GM18909 (cell line): ENCODE data around the gene FGFR2.

Experiments used
- ATAC-seq: cut with Tn5 transposase; IDR thresholded peaks from one replicate; pipeline ENCODE4 v1.9.1; 2021; ENCODE audit warnings: mild to moderate bottlenecking; ENCODE audit not compliant: unreplicated experiment, poor library complexity

The FGFR2 gene

DNA sequence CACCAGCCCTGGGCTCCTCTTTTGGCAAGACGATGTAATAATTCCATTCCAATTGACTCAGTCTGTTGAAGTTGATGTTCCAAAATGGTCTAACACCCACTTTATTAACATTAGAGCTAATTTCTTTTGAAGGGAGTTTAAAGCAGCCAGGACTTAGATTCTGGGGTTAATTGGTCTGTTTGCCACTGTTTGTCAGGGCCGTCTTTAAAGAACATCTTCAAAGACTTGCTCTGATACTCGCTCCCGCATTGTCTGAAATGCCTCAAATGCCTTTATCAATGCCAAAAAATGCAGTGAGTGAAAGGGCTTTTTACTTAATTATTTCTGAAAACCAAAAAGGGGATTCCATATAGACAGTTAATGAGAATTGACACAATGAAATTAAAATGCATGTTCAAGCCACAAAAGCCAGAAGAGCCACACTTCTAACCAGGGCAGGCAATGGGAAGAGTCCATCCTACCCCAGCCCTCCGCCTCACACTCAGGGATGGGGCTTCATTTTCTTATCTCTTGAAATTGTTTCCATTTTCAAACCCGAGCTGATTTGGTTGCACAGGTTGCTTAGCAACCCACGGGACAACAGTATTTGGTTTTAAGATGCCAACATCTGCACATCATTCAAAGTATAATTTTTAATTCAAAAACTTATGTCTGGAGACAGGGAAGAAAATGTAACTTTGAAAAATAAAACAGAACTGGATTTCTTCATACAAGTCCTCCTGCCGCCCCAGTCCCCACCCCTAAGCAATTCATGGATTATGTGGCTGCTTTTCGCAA is 163.0 kb downstream of the FGFR2 start:
- ATAC-seq = no peak

DNA sequence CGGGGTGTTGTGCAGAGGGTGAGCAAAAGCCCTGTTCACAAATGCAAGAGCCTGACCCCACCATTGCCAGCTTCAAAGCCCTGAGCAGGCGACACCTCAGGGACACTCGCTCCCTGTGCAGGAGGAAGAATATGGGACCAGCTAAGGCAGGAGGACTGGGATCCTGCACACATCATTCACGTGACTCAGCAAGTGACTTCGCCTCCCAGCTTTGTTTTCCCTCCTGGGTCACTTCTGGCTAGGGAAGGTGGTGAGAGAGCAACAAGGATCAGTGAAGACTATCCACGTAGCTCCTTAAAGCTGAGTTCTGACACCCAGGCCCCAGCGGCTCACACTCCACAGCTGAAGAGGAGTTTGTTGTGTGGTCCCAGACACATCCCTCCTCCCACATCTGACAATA is 164.3 kb downstream of the FGFR2 start:
- ATAC-seq = no peak

DNA sequence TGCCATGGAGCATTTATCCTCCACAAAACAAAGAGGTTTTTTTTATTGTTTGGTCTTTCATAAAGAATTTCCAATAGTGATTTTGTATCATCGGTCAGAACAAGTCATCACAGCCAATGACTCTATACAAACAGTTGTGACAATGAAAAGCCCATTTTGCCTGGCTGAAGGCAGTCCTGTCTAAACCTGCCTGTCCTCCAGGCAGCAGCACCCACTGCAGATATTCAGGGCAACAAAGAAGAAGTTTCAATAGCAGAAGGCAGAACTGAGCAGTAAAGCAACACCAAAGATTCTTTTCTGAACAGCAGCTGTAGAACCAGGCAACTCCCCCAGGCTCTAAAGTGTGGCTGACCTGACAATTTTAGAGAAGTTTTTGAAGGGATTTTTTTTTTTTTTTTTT is 169.4 kb downstream of the FGFR2 start:
- ATAC-seq = no peak
